SK-N-SH treated with all-trans-retinoic acid at 6 μM for 48 hours (cell line): Measurements from ENCODE around the gene CACNA1C.

Source experiments
- ARNTL ChIP-seq: fragments of 450-650 bp; formaldehyde crosslinking; IDR thresholded peaks from 2 replicates; pipeline ENCODE4 v1.5.0; 2020; ENCODE audit warnings: low read depth, mild to moderate bottlenecking, moderate library complexity, borderline replicate concordance
- BACH2 ChIP-seq: fragments of 250-450 bp; sonication (Bioruptor Pico); IDR thresholded peaks from 2 replicates; pipeline ENCODE4 v1.9.0; 2021; ENCODE audit warnings: mild to moderate bottlenecking, borderline replicate concordance
- GLIS3 ChIP-seq: fragments of 250-450 bp; sonication (Bioruptor Pico); IDR thresholded peaks from 2 replicates; pipeline ENCODE4 v1.5.0; 2020; ENCODE audit warnings: mild to moderate bottlenecking, moderate library complexity
- ISL1 ChIP-seq: fragments of 250-450 bp; sonication (Bioruptor Pico); IDR thresholded peaks from 2 replicates; pipeline ENCODE4 v2.1.2; 2022; ENCODE audit warnings: mild to moderate bottlenecking, moderate library complexity
- PPARA ChIP-seq: fragments of 250-450 bp; sonication (Bioruptor Pico); IDR thresholded peaks from 2 replicates; pipeline ENCODE4 v1.5.0; 2020; ENCODE audit warnings: mild to moderate bottlenecking, borderline replicate concordance
- RARB ChIP-seq: fragments of 250-450 bp; sonication (Bioruptor Pico); IDR thresholded peaks from 2 replicates; pipeline ENCODE4 v1.8.0; 2021; ENCODE audit warnings: mild to moderate bottlenecking, moderate library complexity
- ZFP3 ChIP-seq: fragments of 250-450 bp; sonication (Bioruptor Pico); IDR thresholded peaks from 2 replicates; pipeline ENCODE4 v1.5.0; 2020; ENCODE audit warnings: mild to moderate bottlenecking, moderate library complexity
- ZFP30 ChIP-seq: fragments of 450-650 bp; formaldehyde crosslinking; IDR thresholded peaks from 2 replicates; pipeline ENCODE4 v1.5.0; 2022; ENCODE audit warnings: mild to moderate bottlenecking, moderate library complexity
- ZNF565 ChIP-seq: fragments of 450-650 bp; formaldehyde crosslinking; conservative IDR thresholded peaks from 2 replicates; pipeline ENCODE4 v1.5.0; 2020; ENCODE audit warnings: low read depth, mild to moderate bottlenecking, moderate library complexity
- ZNF70 ChIP-seq: fragments of 450-650 bp; formaldehyde crosslinking; IDR thresholded peaks from 2 replicates; pipeline ENCODE4 v1.5.0; 2020; ENCODE audit warnings: mild to moderate bottlenecking, moderate library complexity
- ZNF8 ChIP-seq: fragments of 450-650 bp; formaldehyde crosslinking; IDR thresholded peaks from 2 replicates; pipeline ENCODE4 v1.5.0; 2020; ENCODE audit warnings: mild to moderate bottlenecking, moderate library complexity
- TF ChIP-seq, protein P1 (sequence below): fragments of 250-450 bp; sonication (Bioruptor Pico); IDR thresholded peaks from 2 replicates; pipeline ENCODE4 v1.5.1; 2020; ENCODE audit warnings: low read depth, mild to moderate bottlenecking, moderate library complexity
- TF ChIP-seq, protein P2 (sequence below): fragments of 250-450 bp; sonication (Bioruptor Pico); IDR thresholded peaks from 2 replicates; pipeline ENCODE4 v1.8.0; 2020; ENCODE audit warnings: mild to moderate bottlenecking, moderate library complexity, borderline replicate concordance
- TF ChIP-seq, protein P3 (sequence below): fragments of 250-450 bp; sonication (Bioruptor Pico); IDR thresholded peaks from 2 replicates; pipeline ENCODE4 v1.5.0; 2020; ENCODE audit warnings: mild to moderate bottlenecking, moderate library complexity

DNA sequence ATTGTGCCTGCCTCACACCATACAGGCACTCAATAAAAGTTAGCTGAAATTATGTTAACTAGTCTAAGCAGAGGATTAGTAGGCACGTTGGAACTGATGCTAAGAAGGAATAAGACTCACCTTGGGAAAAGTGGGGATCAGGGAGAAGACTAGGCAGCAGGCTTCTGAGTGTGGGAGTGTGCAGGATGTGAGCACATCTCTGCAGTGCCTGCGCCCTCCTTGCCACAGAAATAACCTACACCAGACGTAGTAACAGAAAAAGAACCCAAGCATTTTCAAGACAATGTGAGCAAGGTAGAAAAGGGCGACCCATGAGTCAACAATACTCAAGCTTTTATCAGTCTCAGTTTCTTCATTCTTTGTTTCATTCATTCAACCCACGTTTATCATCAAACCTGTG lies 113.9 kb downstream of the CACNA1C start:
- no peak for TF ChIP-seq ISL1 (CRISPR knock-in tag)
- TF ChIP-seq PPARA = no peak
- TF ChIP-seq, protein P1, sequence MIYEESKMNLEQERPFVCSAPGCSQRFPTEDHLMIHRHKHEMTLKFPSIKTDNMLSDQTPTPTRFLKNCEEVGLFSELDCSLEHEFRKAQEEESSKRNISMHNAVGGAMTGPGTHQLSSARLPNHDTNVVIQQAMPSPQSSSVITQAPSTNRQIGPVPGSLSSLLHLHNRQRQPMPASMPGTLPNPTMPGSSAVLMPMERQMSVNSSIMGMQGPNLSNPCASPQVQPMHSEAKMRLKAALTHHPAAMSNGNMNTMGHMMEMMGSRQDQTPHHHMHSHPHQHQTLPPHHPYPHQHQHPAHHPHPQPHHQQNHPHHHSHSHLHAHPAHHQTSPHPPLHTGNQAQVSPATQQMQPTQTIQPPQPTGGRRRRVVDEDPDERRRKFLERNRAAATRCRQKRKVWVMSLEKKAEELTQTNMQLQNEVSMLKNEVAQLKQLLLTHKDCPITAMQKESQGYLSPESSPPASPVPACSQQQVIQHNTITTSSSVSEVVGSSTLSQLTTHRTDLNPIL = no peak
- no peak for TF ChIP-seq BACH2 (CRISPR knock-in tag)
- no peak for TF ChIP-seq ZNF565 (CRISPR knock-in tag)
- TF ChIP-seq, protein P2, sequence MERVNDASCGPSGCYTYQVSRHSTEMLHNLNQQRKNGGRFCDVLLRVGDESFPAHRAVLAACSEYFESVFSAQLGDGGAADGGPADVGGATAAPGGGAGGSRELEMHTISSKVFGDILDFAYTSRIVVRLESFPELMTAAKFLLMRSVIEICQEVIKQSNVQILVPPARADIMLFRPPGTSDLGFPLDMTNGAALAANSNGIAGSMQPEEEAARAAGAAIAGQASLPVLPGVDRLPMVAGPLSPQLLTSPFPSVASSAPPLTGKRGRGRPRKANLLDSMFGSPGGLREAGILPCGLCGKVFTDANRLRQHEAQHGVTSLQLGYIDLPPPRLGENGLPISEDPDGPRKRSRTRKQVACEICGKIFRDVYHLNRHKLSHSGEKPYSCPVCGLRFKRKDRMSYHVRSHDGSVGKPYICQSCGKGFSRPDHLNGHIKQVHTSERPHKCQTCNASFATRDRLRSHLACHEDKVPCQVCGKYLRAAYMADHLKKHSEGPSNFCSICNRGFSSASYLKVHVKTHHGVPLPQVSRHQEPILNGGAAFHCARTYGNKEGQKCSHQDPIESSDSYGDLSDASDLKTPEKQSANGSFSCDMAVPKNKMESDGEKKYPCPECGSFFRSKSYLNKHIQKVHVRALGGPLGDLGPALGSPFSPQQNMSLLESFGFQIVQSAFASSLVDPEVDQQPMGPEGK (CRISPR knock-in tag) = no peak
- TF ChIP-seq RARB (CRISPR knock-in tag) = no peak
- no peak for TF ChIP-seq ARNTL (CRISPR knock-in tag)
- no peak for TF ChIP-seq ZFP3 (CRISPR knock-in tag)
- no peak for TF ChIP-seq GLIS3 (CRISPR knock-in tag)
- TF ChIP-seq, protein P3, sequence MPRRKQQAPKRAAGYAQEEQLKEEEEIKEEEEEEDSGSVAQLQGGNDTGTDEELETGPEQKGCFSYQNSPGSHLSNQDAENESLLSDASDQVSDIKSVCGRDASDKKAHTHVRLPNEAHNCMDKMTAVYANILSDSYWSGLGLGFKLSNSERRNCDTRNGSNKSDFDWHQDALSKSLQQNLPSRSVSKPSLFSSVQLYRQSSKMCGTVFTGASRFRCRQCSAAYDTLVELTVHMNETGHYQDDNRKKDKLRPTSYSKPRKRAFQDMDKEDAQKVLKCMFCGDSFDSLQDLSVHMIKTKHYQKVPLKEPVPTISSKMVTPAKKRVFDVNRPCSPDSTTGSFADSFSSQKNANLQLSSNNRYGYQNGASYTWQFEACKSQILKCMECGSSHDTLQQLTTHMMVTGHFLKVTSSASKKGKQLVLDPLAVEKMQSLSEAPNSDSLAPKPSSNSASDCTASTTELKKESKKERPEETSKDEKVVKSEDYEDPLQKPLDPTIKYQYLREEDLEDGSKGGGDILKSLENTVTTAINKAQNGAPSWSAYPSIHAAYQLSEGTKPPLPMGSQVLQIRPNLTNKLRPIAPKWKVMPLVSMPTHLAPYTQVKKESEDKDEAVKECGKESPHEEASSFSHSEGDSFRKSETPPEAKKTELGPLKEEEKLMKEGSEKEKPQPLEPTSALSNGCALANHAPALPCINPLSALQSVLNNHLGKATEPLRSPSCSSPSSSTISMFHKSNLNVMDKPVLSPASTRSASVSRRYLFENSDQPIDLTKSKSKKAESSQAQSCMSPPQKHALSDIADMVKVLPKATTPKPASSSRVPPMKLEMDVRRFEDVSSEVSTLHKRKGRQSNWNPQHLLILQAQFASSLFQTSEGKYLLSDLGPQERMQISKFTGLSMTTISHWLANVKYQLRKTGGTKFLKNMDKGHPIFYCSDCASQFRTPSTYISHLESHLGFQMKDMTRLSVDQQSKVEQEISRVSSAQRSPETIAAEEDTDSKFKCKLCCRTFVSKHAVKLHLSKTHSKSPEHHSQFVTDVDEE (CRISPR knock-in tag) = no peak
- no peak for TF ChIP-seq ZFP30
- TF ChIP-seq ZNF8 (CRISPR knock-in tag) = no peak
- TF ChIP-seq ZNF70 (CRISPR knock-in tag) = no peak
